SK-N-SH (cell line): Measurements from ENCODE around the gene JAK1. TPM values are rescaled to one million over a fixed set of nuclear protein-coding genes. Genes with fewer than 3 reads are reported as not detected.

Experiments used
- CTCF ChIA-PET: fragments of 300-600, 350-600 bp; formaldehyde crosslinking; extraction: SDS; loops from one replicate; lab custom pipeline; 2021; lab: Yijun Ruan, JAX
- POLR2A ChIA-PET: fragments of 350-600 bp; sonication (Branson Sonifier 250); formaldehyde crosslinking; extraction: SDS; loops from one replicate; lab custom pipeline; 2020; ENCODE audit warnings: antibody characterized with exemption, inconsistent platforms; lab: Yijun Ruan, JAX
- DNase-seq: peaks from one replicate; pipeline ENCODE4 v3.0.0; 2012
- H2AFZ ChIP-seq: fragments of 200-600 bp; sonication (generic); 2 replicates; pipeline ENCODE4 v1.8.1; 2016; ENCODE audit warnings: antibody characterized with exemption, mild to moderate bottlenecking, low read depth
- H3F3A ChIP-seq: fragments of 200-600 bp; sonication (generic); replicated peaks from 2 replicates; pipeline ENCODE3; 2016; ENCODE audit warnings: antibody characterized with exemption, mild to moderate bottlenecking; ENCODE audit not compliant: insufficient read depth
- H3K27ac ChIP-seq, 2 experiments: fragments of 200-500 bp in 1 of 2; fragments of 200-600 bp in 1 of 2; sonication (Bioruptor generic) in 1 of 2; sonication (generic), shearing (Covaris generic) in 1 of 2; 2 replicates each; pipeline versions ENCODE4 v1.5.1 to v1.6.1; 2014 to 2016; ENCODE audit warnings: low read depth in 2 of 2, inconsistent platforms in 1 of 2, low read length in 1 of 2, mild to moderate bottlenecking in 1 of 2, mixed read lengths in 1 of 2
- H3K27me3 ChIP-seq: fragments of 200-600 bp; sonication (generic), shearing (Covaris generic); 2 replicates; pipeline ENCODE4 v1.6.1; 2016; ENCODE audit warnings: mixed run types; ENCODE audit not compliant: insufficient read depth
- H3K36me3 ChIP-seq, 2 experiments: fragments of 200-500 bp in 1 of 2; fragments of 200-600 bp in 1 of 2; sonication (Bioruptor generic) in 1 of 2; sonication (generic) in 1 of 2; replicated peaks in 1 of 2; 2 replicates each; pipeline versions ENCODE3 to v1.5.1; 2014 to 2016; ENCODE audit warnings: low read length in 1 of 2, mild to moderate bottlenecking in 1 of 2; ENCODE audit not compliant: insufficient read depth in 2 of 2, control insufficient read depth in 1 of 2
- H3K4me1 ChIP-seq, 2 experiments: fragments of 200-500 bp in 1 of 2; fragments of 200-600 bp in 1 of 2; sonication (Bioruptor generic) in 1 of 2; sonication (generic), shearing (Covaris generic) in 1 of 2; 2 replicates each; pipeline versions ENCODE4 v1.5.1 to v1.6.1; 2014 to 2016; ENCODE audit warnings: low read depth in 1 of 2, low read length in 1 of 2, mixed run types in 1 of 2; ENCODE audit not compliant: insufficient read depth in 2 of 2, control insufficient read depth in 1 of 2
- H3K4me2 ChIP-seq: fragments of 200-600 bp; sonication (generic), shearing (Covaris generic); 2 replicates; pipeline ENCODE4 v1.6.1; 2017; ENCODE audit warnings: mixed run types
- H3K4me3 ChIP-seq, 2 experiments: fragments of 200-500 bp in 1 of 2; fragments of 200-600 bp in 1 of 2; sonication (Bioruptor generic) in 1 of 2; sonication (generic), shearing (Covaris generic) in 1 of 2; 2 replicates each; pipeline versions ENCODE4 v1.5.1 to v1.8.1; 2014 to 2016; ENCODE audit warnings: low read depth in 2 of 2, inconsistent platforms in 1 of 2, low read length in 1 of 2, mild to moderate bottlenecking in 1 of 2, mixed read lengths in 1 of 2, moderate library complexity in 1 of 2
- H3K79me2 ChIP-seq: fragments of 200-600 bp; sonication (generic); 2 replicates; pipeline ENCODE4 v1.8.1; 2017; ENCODE audit warnings: mild to moderate bottlenecking; ENCODE audit not compliant: insufficient read depth
- H3K9ac ChIP-seq: fragments of 200-600 bp; sonication (generic); 2 replicates; pipeline ENCODE4 v1.6.1; 2017; ENCODE audit warnings: mixed run types
- H3K9me2 ChIP-seq: fragments of 200-600 bp; sonication (generic); 2 replicates; pipeline ENCODE4 v1.6.1; 2017; ENCODE audit warnings: mixed run types
- H3K9me3 ChIP-seq: fragments of 200-600 bp; sonication (generic); 2 replicates; pipeline ENCODE4 v1.6.1; 2017; ENCODE audit warnings: mixed run types, mild to moderate bottlenecking, moderate library complexity
- H4K20me1 ChIP-seq: fragments of 200-600 bp; sonication (generic); 2 replicates; pipeline ENCODE4 v1.6.1; 2017; ENCODE audit warnings: mild to moderate bottlenecking, mixed run types; ENCODE audit not compliant: insufficient read depth
- CHD2 ChIP-seq: fragments of 150-350 bp; IDR thresholded peaks from 2 replicates; pipeline ENCODE4 v1.6.1; 2018; ENCODE audit warnings: low read length; ENCODE audit not compliant: partially characterized antibody
- EZH2phosphoT487 ChIP-seq: fragments of 200-600 bp; sonication (generic); IDR thresholded peaks from 2 replicates; pipeline ENCODE4 v1.6.1; 2017; ENCODE audit warnings: low read depth, mixed run types, mild to moderate bottlenecking, antibody characterized with exemption, moderate library complexity, borderline replicate concordance
- FOSL2 ChIP-seq: IDR thresholded peaks from 2 replicates; pipeline ENCODE4 v1.4.0; 2012; ENCODE audit warnings: low read depth, mild to moderate bottlenecking, moderate library complexity, borderline replicate concordance
- GABPA ChIP-seq: IDR thresholded peaks from 2 replicates; pipeline ENCODE4 v1.4.0; 2012; ENCODE audit warnings: low read depth, mild to moderate bottlenecking
- GATA2 ChIP-seq: sonication (generic); formaldehyde crosslinking; IDR thresholded peaks from 2 replicates; pipeline ENCODE4 v1.5.0; 2020; ENCODE audit warnings: mild to moderate bottlenecking, missing genetic modification reagents
- JUND ChIP-seq: IDR thresholded peaks from 2 replicates; pipeline ENCODE4 v1.4.0; 2012
- MXI1 ChIP-seq: IDR thresholded peaks from 2 replicates; pipeline ENCODE4 v1.6.1; 2012; ENCODE audit warnings: mild to moderate bottlenecking, low read depth, low read length, improper control_type of control experiment
- POLR2AphosphoS5 ChIP-seq: IDR thresholded peaks from 2 replicates; pipeline ENCODE4 v1.6.1; 2012; ENCODE audit warnings: low read depth, low read length
- RAD21 ChIP-seq: IDR thresholded peaks from 2 replicates; pipeline ENCODE4 v1.6.1; 2012; ENCODE audit warnings: mild to moderate bottlenecking, low read length
- RCOR1 ChIP-seq: fragments of 150-350 bp; IDR thresholded peaks from 2 replicates; pipeline ENCODE4 v1.6.1; 2017; ENCODE audit warnings: antibody characterized with exemption, low read length
- RXRA ChIP-seq: IDR thresholded peaks from 2 replicates; pipeline ENCODE4 v1.4.0; 2012; ENCODE audit warnings: low read depth, mild to moderate bottlenecking, borderline replicate concordance
- TEAD4 ChIP-seq: IDR thresholded peaks from 2 replicates; pipeline ENCODE4 v1.4.0; 2012; ENCODE audit warnings: mild to moderate bottlenecking, borderline replicate concordance; ENCODE audit not compliant: insufficient read depth
- WGBS: methylation state at CpG from one replicate; pipeline ENCODE4 v1.1.6; 2017; ENCODE audit warnings: low lambda C conversion rate; 5-methylcytosine and 5-hydroxymethylcytosine counted together
- polyA plus RNA-seq, 3 experiments: library from polyadenylated mRNA; depleted of rRNA; stranded (reverse); fragments of >200 nt; gene quantifications; 2 replicates each; pipeline ENCODE4 v1.2.3, GENCODE V29; 2012
- TF ChIP-seq, protein P1 (sequence below): fragments of 150-350 bp; IDR thresholded peaks from 2 replicates; pipeline ENCODE4 v1.6.1; 2017; ENCODE audit warnings: antibody characterized with exemption, low read length, low read depth, borderline replicate concordance

JAK1 gene
- polyA plus RNA-seq, 1 of the 3 experiments (the other 2 are of a cell fraction), result 47.5 TPM

GRCh38 chr1:64836802-64837201 lies 129.5 kb downstream of the JAK1 start:
- no peaks in the 10 kb centered on the region for H4K20me1 ChIP-seq
- no peak overlapping the region for H3K9ac ChIP-seq
- no peak overlapping the region for H2AFZ ChIP-seq
- peaks cover 0 to 7% of the 10 kb centered on the region in 2 experiments; a peak in 2 of 4 replicates for H3K4me1 ChIP-seq
- no peaks in the 10 kb centered on the region for H3K79me2 ChIP-seq
- no peaks in the 10 kb centered on the region for H3K9me3 ChIP-seq
- TF ChIP-seq POLR2AphosphoS5, result no peak
- TF ChIP-seq TEAD4, result no peak
- TF ChIP-seq RXRA, result no peak
- TF ChIP-seq GABPA, result no peak
- no peak for TF ChIP-seq RCOR1
- TF ChIP-seq, protein P1, sequence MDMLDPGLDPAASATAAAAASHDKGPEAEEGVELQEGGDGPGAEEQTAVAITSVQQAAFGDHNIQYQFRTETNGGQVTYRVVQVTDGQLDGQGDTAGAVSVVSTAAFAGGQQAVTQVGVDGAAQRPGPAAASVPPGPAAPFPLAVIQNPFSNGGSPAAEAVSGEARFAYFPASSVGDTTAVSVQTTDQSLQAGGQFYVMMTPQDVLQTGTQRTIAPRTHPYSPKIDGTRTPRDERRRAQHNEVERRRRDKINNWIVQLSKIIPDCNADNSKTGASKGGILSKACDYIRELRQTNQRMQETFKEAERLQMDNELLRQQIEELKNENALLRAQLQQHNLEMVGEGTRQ, result no peak
- ChIA-PET POLR2A (no interaction called here), CTCF (no interaction called here)
- H3K27me3 ChIP-seq, result no peaks in the 10 kb centered on the region
- 97% methylated on average over 8 of the region's 8 CpGs for WGBS
- H3K4me2 ChIP-seq, result no peak overlapping the region
- no peak overlapping the region for H3K4me3 ChIP-seq
- peak overlapping the region in 1 of 2 experiments; percentile 5; a peak in 1 of 4 replicates for H3K27ac ChIP-seq
- DNase-seq, result no peak
- H3F3A ChIP-seq, result peaks cover 16% of the 10 kb centered on the region
- H3K9me2 ChIP-seq, result no peaks in the 10 kb centered on the region
- H3K36me3 ChIP-seq, result peaks cover 69 to 91% of the 10 kb centered on the region in 2 experiments

GRCh38 chr1:64834734-64835133 lies 131.6 kb downstream of the JAK1 start:
- Histone ChIP-seq H3K79me2 (no peaks in the 10 kb centered on the region), H3K9me2 (no peaks in the 10 kb centered on the region), H3F3A (peaks cover 16% of the 10 kb centered on the region), H3K4me1 (peaks cover 0 to 7% of the 10 kb centered on the region in 2 experiments; a peak in 2 of 4 replicates), H3K9ac (no peak overlapping the region), H2AFZ (no peak overlapping the region), H3K36me3 (peaks cover 72 to 87% of the 10 kb centered on the region in 2 experiments), H3K27ac (peak overlapping the region in 1 of 2 experiments; percentile 56; a peak in 2 of 4 replicates), H3K27me3 (no peaks in the 10 kb centered on the region), H4K20me1 (no peaks in the 10 kb centered on the region), H3K4me2 (no peak overlapping the region), H3K4me3 (no peak overlapping the region), H3K9me3 (no peaks in the 10 kb centered on the region)
- CTCF ChIA-PET, result interaction anchor here (0.6 to 3.6 kb wide), 3 partner anchors 10 to 588 kb away, joined by 3 to 15 read pairs (median 3); no protein-coding TSS in a partner anchor
- POLR2A ChIA-PET, result no interaction called here
- TF ChIP-seq EZH2phosphoT487 (no peak), CHD2 (no peak), FOSL2 (peak; percentile 37; the same call in 1 of the 2 replicates), JUND (0 out of 2 replicates have a peak, but pooled peaks have one; percentile 6), MXI1 (no peak), GATA2 (CRISPR knock-in tag) (no peak), RAD21 (no peak)
- no peak for DNase-seq
